A673 (cell line): Measurements from ENCODE around the gene SCIMP.

ENCODE experiments used
- EZH2 ChIP-seq: fragments of 200-600 bp; sonication (generic); IDR thresholded peaks from 2 replicates; pipeline ENCODE4 v1.6.1; 2017; ENCODE audit warnings: borderline replicate concordance, low read depth, mild to moderate bottlenecking, mixed read lengths, antibody characterized with exemption, low read length; ENCODE audit not compliant: poor library complexity, severe bottlenecking
- TF ChIP-seq, protein P1 (sequence below): fragments of 300-800, 200-600 bp; sonication (generic); conservative IDR thresholded peaks from 2 replicates; pipeline ENCODE4 v1.5.1; 2017; ENCODE audit warnings: low read depth, mild to moderate bottlenecking, antibody characterized with exemption, low read length, moderate library complexity, mixed read lengths

DNA sequence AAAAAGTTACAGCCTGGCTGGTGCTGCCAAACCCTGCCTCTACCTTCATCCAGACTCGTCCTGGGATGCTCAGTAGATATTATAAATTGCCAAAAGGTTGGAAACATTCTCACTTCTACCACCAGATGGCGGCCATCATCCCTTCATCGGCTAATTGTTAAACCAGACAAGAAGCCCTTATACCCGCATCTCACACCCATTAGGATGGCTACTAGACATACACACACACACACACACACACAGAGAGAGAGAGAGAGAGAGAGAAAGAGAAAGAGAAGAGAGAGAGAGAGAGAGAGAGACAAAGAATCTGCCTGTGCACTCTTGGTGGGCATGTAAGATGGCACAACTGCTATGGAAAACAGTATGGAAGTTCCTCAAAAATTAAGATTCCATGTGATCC, 15.0 kb upstream of the SCIMP start:
- TF ChIP-seq, protein P1, sequence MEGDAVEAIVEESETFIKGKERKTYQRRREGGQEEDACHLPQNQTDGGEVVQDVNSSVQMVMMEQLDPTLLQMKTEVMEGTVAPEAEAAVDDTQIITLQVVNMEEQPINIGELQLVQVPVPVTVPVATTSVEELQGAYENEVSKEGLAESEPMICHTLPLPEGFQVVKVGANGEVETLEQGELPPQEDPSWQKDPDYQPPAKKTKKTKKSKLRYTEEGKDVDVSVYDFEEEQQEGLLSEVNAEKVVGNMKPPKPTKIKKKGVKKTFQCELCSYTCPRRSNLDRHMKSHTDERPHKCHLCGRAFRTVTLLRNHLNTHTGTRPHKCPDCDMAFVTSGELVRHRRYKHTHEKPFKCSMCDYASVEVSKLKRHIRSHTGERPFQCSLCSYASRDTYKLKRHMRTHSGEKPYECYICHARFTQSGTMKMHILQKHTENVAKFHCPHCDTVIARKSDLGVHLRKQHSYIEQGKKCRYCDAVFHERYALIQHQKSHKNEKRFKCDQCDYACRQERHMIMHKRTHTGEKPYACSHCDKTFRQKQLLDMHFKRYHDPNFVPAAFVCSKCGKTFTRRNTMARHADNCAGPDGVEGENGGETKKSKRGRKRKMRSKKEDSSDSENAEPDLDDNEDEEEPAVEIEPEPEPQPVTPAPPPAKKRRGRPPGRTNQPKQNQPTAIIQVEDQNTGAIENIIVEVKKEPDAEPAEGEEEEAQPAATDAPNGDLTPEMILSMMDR: peak; percentile 69
- TF ChIP-seq EZH2: no peak
